ENCODE results near the gene SYT7. TPM values are rescaled to one million over a fixed set of nuclear protein-coding genes. Genes with fewer than 3 reads are reported as not detected.

Gene SYT7
- total RNA-seq, 2 donors from 2014 or later = 2.0 to 3.4 TPM

GRCh38 chr11:61549662-61550568 is 31.0 kb downstream of the SYT7 start:
- H3K36me3 Mint-ChIP-seq (ENCODE audit: low read depth) = no peaks in the 10 kb centered on the region
- WGBS, 2 experiments (ENCODE audit: insufficient coverage in 1 of 2, insufficient read length in 1 of 2) = 81 to 85% methylated on average over 10 to 23 of the region's 23 CpGs
- Histone ChIP-seq H3K27ac (ENCODE audit: low read depth, low read length) (no peak overlapping the region), H3K9ac (ENCODE audit: extremely low read depth, low read length, poor library complexity, severe bottlenecking) (no peak overlapping the region), H3K27me3 (ENCODE audit: control insufficient read depth, insufficient read depth, low read length, poor library complexity, severe bottlenecking) (peaks cover 18% of the 10 kb centered on the region), H3K4me1 (ENCODE audit: control insufficient read depth, insufficient read depth, low read length) (no peaks in the 10 kb centered on the region), H3K4me3 (ENCODE audit: low read length) (no peak overlapping the region), H3K9me3 (ENCODE audit: control insufficient read depth, low read length) (no peaks in the 10 kb centered on the region), H3K36me3 (ENCODE audit: control insufficient read depth, insufficient read depth, low read length) (no peaks in the 10 kb centered on the region)
- peaks cover 18% of the 10 kb centered on the region for H3K27me3 Mint-ChIP-seq (ENCODE audit: insufficient read depth)
- no peak overlapping the region for H3K4me3 Mint-ChIP-seq
- H3K27ac Mint-ChIP-seq = no peak overlapping the region
- H3K9me3 Mint-ChIP-seq = no peaks in the 10 kb centered on the region
- TF ChIP-seq CTCF (conservative IDR thresholded peaks at IDR 0.05) = no peak
- no peak for DNase-seq
- H3K4me1 Mint-ChIP-seq = peaks cover 10% of the 10 kb centered on the region

DNA sequence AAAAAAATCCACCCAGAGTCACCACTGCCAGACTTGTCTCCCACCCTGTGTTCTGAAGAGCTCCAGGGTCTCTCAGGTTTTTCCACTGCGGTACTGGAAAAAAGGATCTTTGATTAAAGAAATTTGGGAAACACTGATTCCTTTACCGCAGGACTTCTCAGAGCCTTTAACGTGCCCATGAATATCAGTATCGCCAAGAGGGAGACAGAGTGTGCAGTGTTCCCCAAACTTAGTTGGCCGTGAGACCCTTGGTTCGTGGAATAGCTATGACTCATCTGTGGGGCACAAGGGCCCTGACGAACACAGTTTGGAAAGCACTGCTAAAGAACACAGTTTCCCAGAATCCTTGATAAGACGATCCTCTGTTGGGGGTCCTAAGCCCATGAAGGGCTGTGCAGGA is 31.7 kb downstream of the SYT7 start:
- Histone ChIP-seq H3K27me3 (ENCODE audit: control insufficient read depth, insufficient read depth, low read length, poor library complexity, severe bottlenecking) (peaks cover 10% of the 10 kb centered on the region), H3K4me3 (ENCODE audit: low read length) (no peak overlapping the region), H3K27ac (ENCODE audit: low read depth, low read length) (no peak overlapping the region), H3K9ac (ENCODE audit: extremely low read depth, low read length, poor library complexity, severe bottlenecking) (no peak overlapping the region), H3K4me1 (ENCODE audit: control insufficient read depth, insufficient read depth, low read length) (no peaks in the 10 kb centered on the region), H3K36me3 (ENCODE audit: control insufficient read depth, insufficient read depth, low read length) (no peaks in the 10 kb centered on the region), H3K9me3 (ENCODE audit: control insufficient read depth, low read length) (no peaks in the 10 kb centered on the region)
- Mint-ChIP-seq H3K9me3 (no peaks in the 10 kb centered on the region), H3K27me3 (ENCODE audit: insufficient read depth) (peaks cover 10% of the 10 kb centered on the region), H3K4me1 (peaks cover 6% of the 10 kb centered on the region), H3K36me3 (ENCODE audit: low read depth) (no peaks in the 10 kb centered on the region), H3K4me3 (no peak overlapping the region), H3K27ac (no peak overlapping the region)
- TF ChIP-seq CTCF (conservative IDR thresholded peaks at IDR 0.05) = no peak
- WGBS, 2 experiments (ENCODE audit: insufficient coverage in 1 of 2, insufficient read length in 1 of 2) = 87 to 95% methylated on average over 7 to 8 of the region's 8 CpGs
- DNase-seq = no peak

DNA sequence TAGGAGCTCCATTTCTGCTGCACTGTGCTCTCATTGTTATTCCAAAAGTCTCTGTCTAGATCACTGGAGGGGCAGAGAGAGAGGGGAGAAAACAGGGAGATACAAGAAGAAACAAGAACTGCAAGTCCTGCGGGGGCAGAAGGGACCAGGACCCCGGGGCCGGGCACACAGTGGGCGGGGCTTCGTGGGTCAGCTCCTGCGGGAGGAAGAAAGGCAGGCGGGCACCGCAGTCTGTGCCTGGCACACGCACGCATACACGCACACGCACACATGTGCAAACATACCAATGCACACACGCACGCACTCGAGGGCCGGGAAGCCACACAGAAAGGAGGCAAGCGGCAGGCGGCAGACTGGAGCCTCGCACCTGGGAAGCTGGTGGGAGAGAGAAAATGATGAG is 33.6 kb downstream of the SYT7 start:
- Histone ChIP-seq H3K9ac (ENCODE audit: extremely low read depth, low read length, poor library complexity, severe bottlenecking) (no peak overlapping the region), H3K4me1 (ENCODE audit: control insufficient read depth, insufficient read depth, low read length) (no peaks in the 10 kb centered on the region), H3K27ac (ENCODE audit: low read depth, low read length) (no peak overlapping the region), H3K27me3 (ENCODE audit: control insufficient read depth, insufficient read depth, low read length, poor library complexity, severe bottlenecking) (no peaks in the 10 kb centered on the region), H3K9me3 (ENCODE audit: control insufficient read depth, low read length) (no peaks in the 10 kb centered on the region), H3K36me3 (ENCODE audit: control insufficient read depth, insufficient read depth, low read length) (no peaks in the 10 kb centered on the region), H3K4me3 (ENCODE audit: low read length) (no peak overlapping the region)
- Mint-ChIP-seq H3K9me3 (no peaks in the 10 kb centered on the region), H3K27ac (no peak overlapping the region), H3K4me1 (peaks cover 2% of the 10 kb centered on the region), H3K4me3 (no peak overlapping the region), H3K36me3 (ENCODE audit: low read depth) (no peaks in the 10 kb centered on the region), H3K27me3 (ENCODE audit: insufficient read depth) (no peaks in the 10 kb centered on the region)
- DNase-seq = no peak
- WGBS, 2 experiments (ENCODE audit: insufficient coverage in 1 of 2, insufficient read length in 1 of 2) = 91% methylated on average over 18 to 19 of the region's 19 CpGs
- TF ChIP-seq CTCF (conservative IDR thresholded peaks at IDR 0.05) = no peak

All from endodermal cell (in vitro differentiated cells).